Smooth muscle cell (in vitro differentiated cells): ENCODE results near the gene FRMD6. TPM values are rescaled to one million over a fixed set of nuclear protein-coding genes. Genes with fewer than 3 reads are reported as not detected.

ENCODE experiments used
- DNase-seq: peaks from one replicate; lab custom pipeline; 2025; ENCODE audit not compliant: unreplicated experiment; lab: John Stamatoyannopoulos, UW
- H2AFZ ChIP-seq: fragments of 200-600 bp; sonication (generic); 2 replicates; pipeline ENCODE4 v1.6.0; 2016; ENCODE audit warnings: antibody characterized with exemption, low read depth, mild to moderate bottlenecking
- H3F3A ChIP-seq: fragments of 200-600 bp; sonication (generic); 2 replicates; pipeline ENCODE4 v1.6.0; 2017; ENCODE audit warnings: antibody characterized with exemption, low read depth
- H3K27ac ChIP-seq: fragments of 200-600 bp; sonication (generic); 2 replicates; pipeline ENCODE4 v1.5.1; 2016; ENCODE audit warnings: low read depth, mild to moderate bottlenecking
- H3K27me3 ChIP-seq: fragments of 200-600 bp; sonication (generic); 2 replicates; pipeline ENCODE4 v1.6.1; 2016; ENCODE audit warnings: low read depth, mild to moderate bottlenecking
- H3K36me3 ChIP-seq: fragments of 200-600 bp; sonication (generic); 2 replicates; pipeline ENCODE4 v1.5.1; 2016; ENCODE audit warnings: low read depth
- H3K4me1 ChIP-seq: fragments of 200-600 bp; sonication (generic); 2 replicates; pipeline ENCODE4 v1.5.1; 2016; ENCODE audit warnings: low read depth
- H3K4me2 ChIP-seq: fragments of 200-600 bp; sonication (generic); 2 replicates; pipeline ENCODE4 v1.6.0; 2016; ENCODE audit warnings: mild to moderate bottlenecking
- H3K4me3 ChIP-seq: fragments of 200-600 bp; sonication (generic); 2 replicates; pipeline ENCODE4 v1.5.1; 2016; ENCODE audit warnings: mild to moderate bottlenecking
- H3K79me2 ChIP-seq: fragments of 200-600 bp; sonication (generic); 2 replicates; pipeline ENCODE4 v1.6.0; 2016; ENCODE audit warnings: low read depth, mild to moderate bottlenecking
- H3K9ac ChIP-seq: fragments of 200-600 bp; sonication (generic); 2 replicates; pipeline ENCODE4 v1.6.0; 2016; ENCODE audit warnings: low read depth
- H3K9me3 ChIP-seq: fragments of 200-600 bp; sonication (generic); replicated peaks from 2 replicates; pipeline ENCODE4 v1.5.1; 2016; ENCODE audit warnings: low read depth
- H4K20me1 ChIP-seq: fragments of 200-600 bp; sonication (generic); 2 replicates; pipeline ENCODE4 v1.6.0; 2016; ENCODE audit warnings: low read depth
- WGBS: methylation state at CpG from one replicate; pipeline ENCODE4 v1.1.7; 2016; ENCODE audit warnings: low lambda C conversion rate; 5-methylcytosine and 5-hydroxymethylcytosine counted together
- polyA plus RNA-seq: library from polyadenylated mRNA; unstranded; fragments of >200 nt; fragmentation: Nextera tagmentation; extraction: Ambion mirVana; gene quantifications from 2 replicates; pipeline ENCODE4 v1.2.1, GENCODE V29; 2016
- total RNA-seq: library from RNA; depleted of rRNA; stranded (reverse); fragments of >200 nt; gene quantifications from 2 replicates; pipeline ENCODE4 v1.2.3, GENCODE V29; 2014
- TF ChIP-seq, protein P1 (sequence below): fragments of 200-600 bp; sonication (generic); IDR thresholded peaks from 2 replicates; pipeline ENCODE4 v1.5.1; 2017; ENCODE audit warnings: borderline replicate concordance, mild to moderate bottlenecking, antibody characterized with exemption; ENCODE audit not compliant: insufficient read depth, poor library complexity, severe bottlenecking

Gene FRMD6
- total and polyA plus RNA-seq, 2 experiments from 2014 or later: 254 to 564 TPM

DNA sequence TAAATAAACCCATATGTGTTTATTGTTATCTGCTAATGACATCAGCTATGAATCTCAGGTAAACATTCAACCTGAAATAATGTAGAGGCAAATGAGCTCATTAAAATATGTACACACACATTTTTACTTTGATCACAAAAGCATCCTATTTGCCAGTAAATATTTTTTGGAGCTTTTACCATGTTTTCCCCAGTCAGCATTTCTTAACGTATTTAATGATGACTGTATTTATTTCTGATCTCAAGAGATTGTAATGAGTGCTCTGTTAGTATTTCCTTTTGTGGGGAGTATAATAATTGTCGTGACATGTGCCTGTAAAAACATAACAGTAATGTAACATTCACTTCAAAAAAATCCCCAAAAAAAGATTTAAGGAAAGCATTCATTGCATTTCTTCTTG lies 52.1 kb downstream of the FRMD6 start:
- Histone ChIP-seq H4K20me1 (peaks cover 99% of the 10 kb centered on the region), H3K27ac (peak overlapping the region; percentile 55), H3K36me3 (peaks cover 77% of the 10 kb centered on the region), H3K9me3 (no peaks in the 10 kb centered on the region), H3K4me3 (no peak overlapping the region), H3F3A (peaks cover 52% of the 10 kb centered on the region), H2AFZ (no peak overlapping the region), H3K4me1 (peaks cover 6% of the 10 kb centered on the region), H3K4me2 (no peak overlapping the region), H3K9ac (no peak overlapping the region), H3K79me2 (peaks cover 87% of the 10 kb centered on the region), H3K27me3 (no peaks in the 10 kb centered on the region)
- TF ChIP-seq, protein P1, sequence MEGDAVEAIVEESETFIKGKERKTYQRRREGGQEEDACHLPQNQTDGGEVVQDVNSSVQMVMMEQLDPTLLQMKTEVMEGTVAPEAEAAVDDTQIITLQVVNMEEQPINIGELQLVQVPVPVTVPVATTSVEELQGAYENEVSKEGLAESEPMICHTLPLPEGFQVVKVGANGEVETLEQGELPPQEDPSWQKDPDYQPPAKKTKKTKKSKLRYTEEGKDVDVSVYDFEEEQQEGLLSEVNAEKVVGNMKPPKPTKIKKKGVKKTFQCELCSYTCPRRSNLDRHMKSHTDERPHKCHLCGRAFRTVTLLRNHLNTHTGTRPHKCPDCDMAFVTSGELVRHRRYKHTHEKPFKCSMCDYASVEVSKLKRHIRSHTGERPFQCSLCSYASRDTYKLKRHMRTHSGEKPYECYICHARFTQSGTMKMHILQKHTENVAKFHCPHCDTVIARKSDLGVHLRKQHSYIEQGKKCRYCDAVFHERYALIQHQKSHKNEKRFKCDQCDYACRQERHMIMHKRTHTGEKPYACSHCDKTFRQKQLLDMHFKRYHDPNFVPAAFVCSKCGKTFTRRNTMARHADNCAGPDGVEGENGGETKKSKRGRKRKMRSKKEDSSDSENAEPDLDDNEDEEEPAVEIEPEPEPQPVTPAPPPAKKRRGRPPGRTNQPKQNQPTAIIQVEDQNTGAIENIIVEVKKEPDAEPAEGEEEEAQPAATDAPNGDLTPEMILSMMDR: no peak
- WGBS: 89% methylated on average over 2 of the region's 2 CpGs
- no peak for DNase-seq

DNA sequence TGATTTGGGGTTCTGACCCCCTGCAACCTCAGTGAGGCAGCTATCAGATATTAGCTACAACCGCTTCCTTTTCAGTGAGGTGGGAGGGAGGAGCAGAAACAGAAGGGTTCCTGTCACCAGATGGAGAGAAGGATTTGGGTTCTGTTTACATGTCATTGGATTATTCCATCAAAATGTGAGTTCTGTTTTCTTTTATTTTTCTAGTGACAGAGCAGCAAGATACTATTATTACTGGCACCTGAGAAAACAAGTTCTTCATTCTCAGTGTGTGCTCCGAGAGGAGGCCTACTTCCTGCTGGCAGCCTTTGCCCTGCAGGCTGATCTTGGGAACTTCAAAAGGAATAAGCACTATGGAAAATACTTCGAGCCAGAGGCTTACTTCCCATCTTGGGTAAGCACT lies 52.8 kb downstream of the FRMD6 start:
- Histone ChIP-seq H3K4me3 (no peak overlapping the region), H3K27me3 (no peaks in the 10 kb centered on the region), H3F3A (peaks cover 58% of the 10 kb centered on the region), H4K20me1 (peaks cover 99% of the 10 kb centered on the region), H3K9ac (no peak overlapping the region), H3K4me1 (peaks cover 13% of the 10 kb centered on the region), H2AFZ (no peak overlapping the region), H3K36me3 (peaks cover 81% of the 10 kb centered on the region), H3K4me2 (no peak overlapping the region), H3K79me2 (peaks cover 86% of the 10 kb centered on the region), H3K9me3 (no peaks in the 10 kb centered on the region), H3K27ac (peak overlapping the region; percentile 55)
- no peak for DNase-seq
- 83% methylated on average over 3 of the region's 3 CpGs for WGBS
- TF ChIP-seq, protein P1: no peak

DNA sequence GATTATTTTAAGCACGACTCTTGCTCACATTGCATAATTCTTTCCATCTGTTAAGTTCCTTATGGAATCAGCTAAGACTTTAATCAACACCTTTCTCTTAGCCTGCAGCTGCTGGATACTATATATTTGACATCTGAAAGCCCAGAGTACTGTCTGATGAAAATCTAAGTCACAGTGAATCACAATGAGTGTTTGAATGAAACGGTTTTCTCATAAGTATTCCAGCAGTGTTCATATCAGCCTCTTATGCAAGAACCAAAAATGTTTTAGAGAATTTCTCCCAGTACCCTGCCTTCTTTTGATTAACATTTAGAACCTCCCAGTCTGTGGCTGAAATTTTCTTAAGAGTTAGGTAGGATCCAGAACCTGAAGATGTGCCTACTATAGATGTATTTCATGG lies 55.6 kb downstream of the FRMD6 start:
- Histone ChIP-seq H3K4me2 (no peak overlapping the region), H3F3A (peaks cover 69% of the 10 kb centered on the region), H3K9ac (no peak overlapping the region), H3K27ac (peak overlapping the region; percentile 67), H3K4me1 (peaks cover 18% of the 10 kb centered on the region), H3K36me3 (peaks cover 93% of the 10 kb centered on the region), H3K4me3 (no peak overlapping the region), H3K79me2 (peaks cover 87% of the 10 kb centered on the region), H3K9me3 (no peaks in the 10 kb centered on the region), H4K20me1 (peaks cover 100% of the 10 kb centered on the region), H2AFZ (no peak overlapping the region), H3K27me3 (no peaks in the 10 kb centered on the region)
- TF ChIP-seq, protein P1: no peak
- 67% methylated on average over 2 of the region's 2 CpGs for WGBS
- DNase-seq: no peak

DNA sequence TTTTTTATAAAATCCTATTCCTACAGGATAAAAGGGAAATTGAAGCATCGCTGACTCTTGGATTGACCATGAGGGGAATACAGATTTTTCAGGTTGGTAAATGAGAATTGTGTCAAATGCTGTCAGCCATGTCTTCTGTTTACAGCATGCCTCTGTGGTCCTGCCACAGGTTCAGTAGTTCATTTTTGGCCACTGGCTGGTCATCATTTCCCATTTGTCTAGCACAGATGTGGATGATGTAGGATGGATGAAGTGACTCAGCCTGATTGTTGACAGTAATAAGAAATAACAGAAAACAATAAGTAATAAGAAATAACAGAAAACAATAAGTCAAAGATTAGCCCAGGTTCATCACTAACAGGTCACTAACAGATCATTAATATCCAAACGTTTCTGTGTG lies 59.8 kb downstream of the FRMD6 start:
- Histone ChIP-seq H3K79me2 (peaks cover 77% of the 10 kb centered on the region), H3K9ac (no peak overlapping the region), H3K27ac (peak overlapping the region; percentile 67), H3K9me3 (no peaks in the 10 kb centered on the region), H4K20me1 (peaks cover 100% of the 10 kb centered on the region), H3K4me1 (peaks cover 29% of the 10 kb centered on the region), H3F3A (peaks cover 79% of the 10 kb centered on the region), H3K27me3 (no peaks in the 10 kb centered on the region), H3K4me2 (no peak overlapping the region), H3K36me3 (peaks cover 80% of the 10 kb centered on the region), H2AFZ (no peak overlapping the region), H3K4me3 (no peak overlapping the region)
- TF ChIP-seq, protein P1: no peak
- no peak for DNase-seq
- WGBS: 95% methylated on average over 2 of the region's 2 CpGs
